Measurements from ENCODE around the gene NGB.

The NGB gene

DNA sequence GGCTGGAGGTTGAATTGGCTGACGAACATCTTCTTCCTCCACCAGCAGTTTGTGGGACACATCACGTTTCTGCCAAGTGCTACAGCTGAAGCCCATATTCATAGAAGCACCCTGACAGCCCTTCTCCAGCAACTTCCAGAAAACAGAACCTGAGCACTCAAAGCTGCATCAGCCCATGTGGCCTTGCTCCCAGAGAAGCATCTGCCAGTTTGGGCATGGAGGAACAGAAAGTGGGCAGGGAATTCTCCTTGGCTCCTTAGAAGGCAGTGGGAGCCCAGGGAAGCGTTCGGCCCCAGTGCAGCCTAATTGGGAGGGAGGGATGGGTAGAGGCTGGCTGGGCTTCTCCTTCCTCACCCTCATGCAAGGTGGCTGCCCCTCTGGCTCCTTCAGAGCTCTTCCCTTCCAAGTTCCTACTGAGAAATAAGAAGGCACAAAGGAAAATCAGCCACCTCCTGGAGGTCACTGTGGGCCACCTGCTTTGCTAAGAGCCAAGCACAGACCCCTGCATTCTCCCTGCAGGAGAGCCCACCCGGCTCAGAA, 4.1 kb upstream of the NGB start:
- Histone ChIP-seq H3K27me3 (ENCODE audit: control insufficient read depth, low read length) (no peaks in the 10 kb centered on the region), H3K4me2 (ENCODE audit: low read length) (no peak overlapping the region), H3K4me1 (ENCODE audit: control insufficient read depth, low read length) (peaks cover 14% of the 10 kb centered on the region), H3K9me3 (ENCODE audit: control insufficient read depth, insufficient read depth, low read length) (no peaks in the 10 kb centered on the region), H3K9me2 (replicated peaks; ENCODE audit: control insufficient read depth, low read length) (no peaks in the 10 kb centered on the region), H3K4me3 (ENCODE audit: low read length) (no peak overlapping the region), H3F3A (ENCODE audit: control insufficient read depth, insufficient read depth) (no peaks in the 10 kb centered on the region), H4K20me1 (ENCODE audit: control insufficient read depth, insufficient read depth, low read depth, low read length) (no peaks in the 10 kb centered on the region), H3K27ac (ENCODE audit: low read depth, low read length) (no peak overlapping the region), H3K79me2 (ENCODE audit: control insufficient read depth, low read length) (no peaks in the 10 kb centered on the region), H3K36me3 (ENCODE audit: control insufficient read depth, low read length) (no peaks in the 10 kb centered on the region)
- TF ChIP-seq EZH2phosphoT487 (IDR thresholded peaks at IDR 0.05; ENCODE audit: borderline replicate concordance, low read length), result no peak
- TF ChIP-seq, protein P1, sequence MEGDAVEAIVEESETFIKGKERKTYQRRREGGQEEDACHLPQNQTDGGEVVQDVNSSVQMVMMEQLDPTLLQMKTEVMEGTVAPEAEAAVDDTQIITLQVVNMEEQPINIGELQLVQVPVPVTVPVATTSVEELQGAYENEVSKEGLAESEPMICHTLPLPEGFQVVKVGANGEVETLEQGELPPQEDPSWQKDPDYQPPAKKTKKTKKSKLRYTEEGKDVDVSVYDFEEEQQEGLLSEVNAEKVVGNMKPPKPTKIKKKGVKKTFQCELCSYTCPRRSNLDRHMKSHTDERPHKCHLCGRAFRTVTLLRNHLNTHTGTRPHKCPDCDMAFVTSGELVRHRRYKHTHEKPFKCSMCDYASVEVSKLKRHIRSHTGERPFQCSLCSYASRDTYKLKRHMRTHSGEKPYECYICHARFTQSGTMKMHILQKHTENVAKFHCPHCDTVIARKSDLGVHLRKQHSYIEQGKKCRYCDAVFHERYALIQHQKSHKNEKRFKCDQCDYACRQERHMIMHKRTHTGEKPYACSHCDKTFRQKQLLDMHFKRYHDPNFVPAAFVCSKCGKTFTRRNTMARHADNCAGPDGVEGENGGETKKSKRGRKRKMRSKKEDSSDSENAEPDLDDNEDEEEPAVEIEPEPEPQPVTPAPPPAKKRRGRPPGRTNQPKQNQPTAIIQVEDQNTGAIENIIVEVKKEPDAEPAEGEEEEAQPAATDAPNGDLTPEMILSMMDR (IDR thresholded peaks at IDR 0.05; ENCODE audit: low read depth, low read length, poor library complexity, severe bottlenecking), result no peak

DNA sequence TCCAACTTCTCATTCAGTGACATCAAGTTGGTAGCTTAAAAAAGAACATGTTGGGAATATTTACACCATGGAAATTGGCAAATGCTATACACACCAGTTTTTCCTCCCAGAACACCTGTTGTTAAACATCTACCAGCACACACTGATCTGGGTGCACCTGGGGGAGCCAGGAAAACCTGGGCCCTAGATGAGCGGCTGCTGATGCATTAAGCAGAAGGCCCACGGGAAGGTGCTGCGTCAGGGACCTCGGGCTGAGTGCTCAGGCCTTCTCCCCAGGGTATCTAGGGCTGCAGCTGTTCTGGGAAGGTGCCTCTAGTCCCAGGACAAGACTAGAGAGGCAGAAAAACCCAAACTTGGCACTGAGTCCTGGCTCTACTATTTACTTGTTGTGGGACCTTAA, 2.8 kb upstream of the NGB start:
- no peaks in the 10 kb centered on the region for H3K9me3 ChIP-seq (ENCODE audit: control insufficient read depth, insufficient read depth, low read length)
- H3K9me2 ChIP-seq (replicated peaks; ENCODE audit: control insufficient read depth, low read length), result no peaks in the 10 kb centered on the region
- H3K27me3 ChIP-seq (ENCODE audit: control insufficient read depth, low read length), result no peaks in the 10 kb centered on the region
- H3K4me1 ChIP-seq (ENCODE audit: control insufficient read depth, low read length), result peaks cover 21% of the 10 kb centered on the region
- no peaks in the 10 kb centered on the region for H4K20me1 ChIP-seq (ENCODE audit: control insufficient read depth, insufficient read depth, low read depth, low read length)
- no peaks in the 10 kb centered on the region for H3K36me3 ChIP-seq (ENCODE audit: control insufficient read depth, low read length)
- no peak overlapping the region for H3K27ac ChIP-seq (ENCODE audit: low read depth, low read length)
- no peaks in the 10 kb centered on the region for H3K79me2 ChIP-seq (ENCODE audit: control insufficient read depth, low read length)
- no peaks in the 10 kb centered on the region for H3F3A ChIP-seq (ENCODE audit: control insufficient read depth, insufficient read depth)
- no peak overlapping the region for H3K4me2 ChIP-seq (ENCODE audit: low read length)
- no peak overlapping the region for H3K4me3 ChIP-seq (ENCODE audit: low read length)
- TF ChIP-seq, protein P1 (IDR thresholded peaks at IDR 0.05; ENCODE audit: low read depth, low read length, poor library complexity, severe bottlenecking), result no peak
- TF ChIP-seq EZH2phosphoT487 (IDR thresholded peaks at IDR 0.05; ENCODE audit: borderline replicate concordance, low read length), result no peak

DNA sequence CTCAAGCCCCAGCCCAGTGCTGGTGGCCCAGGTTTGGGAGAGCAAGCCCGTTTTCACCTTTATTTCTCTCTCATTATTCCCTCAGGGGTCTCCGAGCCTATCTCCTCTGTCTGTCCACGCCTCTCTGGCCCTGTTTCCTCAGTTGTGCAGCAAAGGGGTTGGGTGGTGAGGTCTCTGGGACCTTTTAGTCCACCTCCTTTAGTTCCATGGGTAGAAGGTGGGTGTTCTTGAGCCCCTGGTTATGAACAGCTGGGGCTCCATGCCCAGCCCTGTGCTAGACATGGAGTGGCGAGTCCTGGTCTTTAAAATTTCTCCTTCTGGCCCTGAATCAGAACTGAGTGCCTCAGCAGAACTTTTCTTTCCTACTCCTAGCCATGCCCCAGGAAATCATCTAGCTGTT, 1.3 kb upstream of the NGB start:
- H3K27ac ChIP-seq (ENCODE audit: low read depth, low read length), result no peak overlapping the region
- no peaks in the 10 kb centered on the region for H3K9me2 ChIP-seq (replicated peaks; ENCODE audit: control insufficient read depth, low read length)
- no peaks in the 10 kb centered on the region for H3K79me2 ChIP-seq (ENCODE audit: control insufficient read depth, low read length)
- H3K27me3 ChIP-seq (ENCODE audit: control insufficient read depth, low read length), result no peaks in the 10 kb centered on the region
- H3K9me3 ChIP-seq (ENCODE audit: control insufficient read depth, insufficient read depth, low read length), result no peaks in the 10 kb centered on the region
- no peak overlapping the region for H3K4me2 ChIP-seq (ENCODE audit: low read length)
- H3K4me1 ChIP-seq (ENCODE audit: control insufficient read depth, low read length), result peaks cover 21% of the 10 kb centered on the region
- H3K4me3 ChIP-seq (ENCODE audit: low read length), result no peak overlapping the region
- H3F3A ChIP-seq (ENCODE audit: control insufficient read depth, insufficient read depth), result no peaks in the 10 kb centered on the region
- no peaks in the 10 kb centered on the region for H3K36me3 ChIP-seq (ENCODE audit: control insufficient read depth, low read length)
- TF ChIP-seq, protein P1 (IDR thresholded peaks at IDR 0.05; ENCODE audit: low read depth, low read length, poor library complexity, severe bottlenecking), result no peak
- no peak for TF ChIP-seq EZH2phosphoT487 (IDR thresholded peaks at IDR 0.05; ENCODE audit: borderline replicate concordance, low read length)
- no peaks in the 10 kb centered on the region for H4K20me1 ChIP-seq (ENCODE audit: control insufficient read depth, insufficient read depth, low read depth, low read length)
